Measurements from ENCODE around the gene LRRC1.

The LRRC1 gene

DNA sequence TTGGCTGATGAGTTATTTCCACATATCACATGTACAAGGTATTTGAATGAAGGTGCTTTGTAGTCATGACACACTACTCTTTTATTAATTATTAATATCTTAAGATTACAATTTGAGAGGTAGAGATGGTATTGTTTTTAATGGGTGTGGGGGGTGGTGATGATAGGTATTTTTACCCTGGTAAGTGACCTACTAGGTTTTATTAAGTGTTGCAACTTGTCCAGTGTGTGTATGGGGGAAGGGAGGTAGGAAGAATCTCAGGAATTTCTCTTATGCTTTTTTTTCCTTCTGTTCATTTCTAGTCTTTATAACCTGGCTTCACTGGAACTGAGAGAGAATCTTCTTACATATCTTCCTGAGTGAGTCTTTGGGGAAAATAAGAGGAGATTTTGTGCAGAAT, 101.4 kb downstream of the LRRC1 start:
- DNase-seq = no peak

DNA sequence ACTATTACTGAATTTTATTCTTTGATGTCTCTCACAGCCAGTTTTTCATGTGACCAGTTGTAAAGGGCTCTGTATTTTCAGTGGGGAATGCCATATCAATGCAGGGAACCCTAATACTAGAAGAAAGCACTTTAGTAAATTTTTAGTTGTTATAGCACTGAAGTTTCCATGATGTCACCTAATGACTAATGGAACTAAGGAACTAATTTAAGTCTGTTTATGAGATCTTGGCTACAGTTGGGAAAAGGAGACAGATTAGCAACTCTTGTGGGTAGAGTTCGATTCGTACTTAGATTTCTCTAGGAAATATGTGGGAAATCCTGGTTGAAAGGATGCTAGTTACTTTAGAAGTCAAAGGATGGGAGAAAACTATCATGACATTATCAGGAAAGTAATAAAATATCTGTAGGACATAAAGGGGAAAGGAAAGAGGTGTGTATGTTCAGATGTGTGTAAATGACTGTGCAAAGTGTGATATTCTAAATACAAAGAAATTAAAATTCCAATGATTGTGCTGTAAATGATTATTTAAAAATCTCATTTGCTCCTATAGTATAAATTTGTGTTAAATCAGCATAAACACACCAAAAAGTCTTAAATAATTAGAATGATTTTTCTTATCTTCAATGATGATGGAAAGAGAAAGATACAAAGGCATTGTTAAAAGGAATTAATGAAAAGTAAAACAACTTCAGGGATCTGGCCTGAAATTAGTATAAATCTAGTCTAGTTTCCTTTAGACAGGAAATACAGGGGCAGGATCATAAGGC, 103.4 kb downstream of the LRRC1 start:
- DNase-seq = no peak

DNA sequence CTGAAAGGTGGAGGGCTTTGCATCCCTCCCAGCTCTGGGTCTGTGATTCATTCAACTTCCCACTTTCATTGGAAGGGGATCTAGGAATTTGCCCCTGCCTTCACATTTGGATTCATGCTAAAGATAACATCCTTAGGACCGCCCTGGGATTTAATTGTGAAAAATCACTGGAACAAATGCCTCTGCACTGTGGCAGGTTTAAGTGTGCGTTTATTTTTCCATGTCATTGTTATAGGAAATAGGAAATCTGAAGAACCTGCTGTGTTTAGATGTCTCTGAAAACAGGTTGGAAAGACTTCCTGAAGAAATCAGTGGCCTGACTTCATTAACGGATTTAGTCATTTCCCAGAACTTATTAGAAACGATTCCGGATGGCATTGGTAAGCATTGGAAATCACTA, 104.7 kb downstream of the LRRC1 start:
- DNase-seq = no peak

DNA sequence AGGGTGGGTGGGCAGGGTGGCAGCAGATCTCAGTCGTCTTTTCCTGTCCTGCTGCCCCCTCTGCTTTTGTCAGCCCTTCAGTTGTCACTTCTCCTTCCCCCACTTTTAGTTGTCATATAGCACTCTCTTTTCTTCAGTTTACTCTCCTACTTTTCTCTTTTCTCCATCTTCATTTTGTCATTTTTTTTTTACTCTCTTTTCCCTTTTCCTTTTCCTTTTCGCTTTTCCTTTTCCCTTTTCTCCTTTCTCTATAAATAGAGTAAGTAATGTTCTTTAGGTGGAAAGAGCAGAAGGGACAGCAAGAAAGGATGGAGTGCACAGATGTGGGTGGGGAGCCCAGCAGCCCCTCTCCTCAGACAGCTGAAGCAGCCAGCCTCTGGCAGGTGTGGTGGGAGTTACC, 108.6 kb downstream of the LRRC1 start:
- no peak for DNase-seq

DNA sequence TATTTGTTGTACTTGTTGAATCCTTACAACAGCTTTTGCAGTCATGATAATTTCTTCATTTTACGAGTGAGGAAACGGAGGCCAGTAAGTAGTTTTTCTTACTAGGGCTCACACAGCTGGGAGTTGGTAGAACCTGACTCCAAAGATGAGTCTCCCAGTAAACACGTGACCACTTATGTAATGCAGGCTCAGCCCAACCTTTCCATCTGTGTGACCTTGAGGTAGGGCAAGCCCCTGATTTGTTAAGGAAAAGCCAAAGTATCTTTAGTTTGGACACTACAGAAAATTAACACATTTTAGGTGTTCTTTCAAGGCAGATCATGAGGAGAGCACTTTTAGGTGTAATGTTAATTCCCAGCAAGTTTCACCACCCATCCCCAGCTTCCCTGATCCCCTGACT, 111.3 kb downstream of the LRRC1 start:
- DNase-seq = no peak

DNA sequence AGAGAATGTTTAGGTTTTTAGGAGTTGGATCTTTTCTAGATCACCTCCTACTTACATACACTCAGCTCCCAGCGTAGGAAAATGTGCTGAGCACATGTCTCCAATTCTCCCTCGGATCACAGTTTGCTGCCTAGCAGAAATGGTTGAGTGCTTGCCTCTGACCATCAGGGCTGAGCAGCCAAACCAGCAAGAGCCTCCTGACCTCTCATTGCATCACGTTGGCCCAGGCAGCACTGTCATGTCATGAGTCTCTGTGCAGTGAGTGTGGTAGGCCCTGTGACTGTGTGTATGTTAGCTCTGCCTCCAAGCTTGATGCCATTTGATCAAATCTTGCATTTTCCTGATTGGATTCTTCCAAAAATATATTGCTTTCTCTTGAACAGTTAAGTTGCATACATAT, 112.0 kb downstream of the LRRC1 start:
- DNase-seq = no peak

DNA sequence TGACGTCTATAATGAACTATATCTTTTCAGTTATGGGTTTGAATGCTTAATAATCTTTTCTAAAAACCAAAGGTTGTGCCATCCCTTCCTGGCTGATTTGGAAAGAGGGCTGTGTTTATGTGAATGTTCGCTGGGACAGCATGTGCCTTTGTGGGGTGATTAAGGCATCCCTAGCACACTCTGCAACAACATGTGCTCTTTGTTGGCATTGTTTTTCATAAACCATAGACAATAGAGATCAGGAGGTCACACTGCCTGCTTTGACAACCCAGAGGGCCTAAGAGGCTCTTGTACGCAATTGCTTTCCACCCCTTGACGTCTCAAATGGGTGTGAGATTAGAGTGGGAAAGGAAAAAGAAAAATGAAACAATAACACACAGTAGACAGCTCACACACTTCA, 116.0 kb downstream of the LRRC1 start:
- no peak for DNase-seq

DNA sequence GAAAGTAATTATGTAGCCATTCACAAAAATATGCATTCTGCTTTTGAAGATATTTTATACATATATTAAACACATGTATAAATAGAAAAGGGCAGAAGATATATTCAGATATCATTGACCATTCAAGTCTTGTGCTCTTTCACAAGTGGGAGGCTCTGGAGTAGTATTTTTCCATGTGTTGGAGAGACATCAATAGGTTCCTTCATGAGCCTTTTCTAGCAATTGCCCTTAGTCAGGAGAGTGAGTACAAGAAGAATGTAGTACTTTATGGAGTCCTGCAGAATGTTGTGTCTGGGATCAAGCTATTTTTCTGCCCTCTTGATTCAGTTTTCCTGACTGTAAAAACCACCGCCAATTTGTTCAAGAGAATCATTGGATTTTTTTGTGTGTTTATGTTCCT, 117.9 kb downstream of the LRRC1 start:
- DNase-seq = no peak

DNA sequence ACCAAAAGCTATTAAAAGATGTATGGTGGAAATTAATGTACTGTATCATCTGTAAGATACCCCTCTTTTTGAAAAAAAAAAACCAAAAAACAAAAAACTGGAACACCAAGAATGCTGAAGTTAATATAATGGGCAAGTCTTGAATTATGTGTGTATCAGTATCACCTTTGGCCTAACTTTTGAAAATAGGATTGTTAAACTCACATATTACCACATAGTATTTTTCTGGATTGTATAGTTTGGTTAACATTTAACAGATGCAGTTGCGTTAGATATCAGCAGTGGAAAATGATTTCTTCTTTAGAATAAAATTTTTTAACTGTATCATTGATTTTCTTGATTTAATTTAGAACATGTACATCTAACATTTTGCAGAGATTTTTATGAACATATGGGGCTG, 118.5 kb downstream of the LRRC1 start:
- DNase-seq = no peak

DNA sequence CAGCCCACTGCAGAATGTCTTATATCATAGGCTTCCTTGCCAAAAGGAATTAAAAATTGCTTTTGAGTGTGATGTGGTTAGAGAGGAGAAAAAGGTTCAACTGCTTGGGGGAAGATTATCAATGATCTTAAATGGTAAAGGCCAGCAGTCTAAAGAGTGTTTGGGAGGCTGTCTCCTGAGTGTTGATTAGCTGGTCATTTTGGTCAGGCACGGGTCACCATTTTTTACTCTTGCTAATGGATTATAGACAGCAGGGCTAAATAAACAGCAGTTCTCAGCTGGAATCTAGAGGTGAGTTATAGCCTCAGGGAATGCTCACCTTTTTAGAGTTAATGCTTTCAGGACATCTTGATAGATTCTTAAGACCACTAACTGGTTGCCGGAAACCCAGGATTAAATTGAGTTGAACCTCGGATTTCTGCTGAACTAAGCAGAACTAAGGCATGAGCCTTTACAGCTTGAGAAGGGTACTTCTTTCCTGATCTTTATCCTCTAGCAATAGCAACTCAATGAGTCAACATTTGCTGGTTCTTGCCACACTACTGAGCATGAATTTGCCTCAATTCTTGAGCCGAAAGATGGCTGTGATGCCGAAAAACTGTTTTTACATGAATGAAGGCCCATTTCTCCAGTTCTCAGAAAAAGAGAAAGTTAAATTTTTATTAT, 120.4 kb downstream of the LRRC1 start:
- no peak for DNase-seq

DNA sequence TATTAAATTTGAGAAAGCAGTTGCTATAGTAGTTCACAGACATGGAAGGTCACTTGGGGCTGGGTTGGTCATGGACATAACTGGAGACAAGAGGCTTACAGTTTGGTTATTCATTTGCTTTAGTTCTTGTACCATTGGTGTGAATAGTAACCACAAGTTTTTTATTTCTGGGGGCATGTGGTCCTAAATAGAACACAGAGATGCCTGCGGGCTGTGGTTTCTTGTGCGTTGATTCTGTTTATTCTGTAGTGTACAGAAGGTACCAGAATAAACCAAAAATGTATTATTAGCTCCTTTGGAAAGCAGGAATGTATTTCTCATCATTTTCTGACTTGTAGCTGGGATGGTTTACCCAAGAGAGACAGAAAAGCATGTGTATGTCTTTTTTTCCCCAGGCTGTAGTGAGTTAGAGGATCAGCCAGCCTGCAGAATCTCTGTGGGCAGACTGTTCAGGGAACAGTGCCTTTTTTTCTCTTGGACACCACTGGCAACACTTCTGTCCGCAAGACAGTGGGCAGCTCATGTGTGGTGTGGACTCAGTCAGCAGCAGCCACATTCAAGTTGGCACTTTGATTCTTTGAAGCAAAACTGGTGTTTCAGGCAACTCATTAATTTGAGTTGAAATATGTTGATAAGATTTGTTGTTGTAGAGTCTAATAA, 122.1 kb downstream of the LRRC1 start:
- no peak for DNase-seq

DNA sequence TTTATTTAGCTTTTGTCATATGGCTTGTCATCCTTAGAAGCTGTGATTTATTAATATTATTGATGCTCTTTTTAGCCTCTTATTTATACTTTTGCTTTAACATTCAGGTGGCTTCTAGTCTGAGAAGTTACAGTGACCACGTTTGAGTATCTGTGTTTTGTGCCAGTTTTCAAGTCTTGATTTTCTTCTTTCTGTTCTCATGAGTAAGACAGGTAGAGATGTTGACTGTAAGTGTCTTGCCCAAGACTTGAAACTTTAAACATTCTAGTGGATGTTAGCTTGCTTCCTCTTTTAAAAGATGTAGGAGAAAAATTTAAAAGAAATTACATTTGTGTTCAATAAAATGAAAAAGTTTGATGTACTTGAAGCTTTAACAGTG, 122.6 kb downstream of the LRRC1 start:
- no peak for DNase-seq

DNA sequence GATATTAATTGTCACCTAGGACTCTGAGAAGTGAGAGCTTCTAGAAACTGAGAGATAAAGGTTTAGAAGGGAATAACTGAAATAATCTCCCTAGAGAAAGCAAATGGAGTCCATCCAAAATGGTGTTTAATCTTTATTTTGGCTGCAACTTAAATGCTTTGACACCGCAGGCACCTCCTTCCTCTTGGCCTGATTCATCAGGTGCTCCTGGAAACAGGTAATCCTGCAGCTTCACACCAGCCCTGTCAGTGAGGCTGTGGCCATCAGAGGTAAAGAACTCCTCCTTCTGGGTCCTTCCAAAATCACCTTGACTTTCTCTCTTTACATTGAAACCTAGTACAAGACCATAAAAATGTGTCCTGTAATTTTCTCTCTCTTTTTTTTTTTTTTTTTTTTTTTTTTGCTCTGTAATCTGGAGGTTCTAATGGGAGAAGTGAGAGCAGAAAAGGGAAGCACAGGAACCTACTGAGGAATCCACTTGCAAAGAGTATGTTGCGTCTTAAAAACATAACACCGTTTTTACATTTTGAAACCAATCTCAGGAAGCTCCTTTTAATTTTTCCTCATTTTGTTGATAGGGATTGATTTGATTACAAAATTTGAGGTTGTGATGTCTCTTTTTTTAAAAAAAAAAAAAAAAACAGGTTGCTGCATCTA, 124.2 kb downstream of the LRRC1 start:
- no peak for DNase-seq

DNA sequence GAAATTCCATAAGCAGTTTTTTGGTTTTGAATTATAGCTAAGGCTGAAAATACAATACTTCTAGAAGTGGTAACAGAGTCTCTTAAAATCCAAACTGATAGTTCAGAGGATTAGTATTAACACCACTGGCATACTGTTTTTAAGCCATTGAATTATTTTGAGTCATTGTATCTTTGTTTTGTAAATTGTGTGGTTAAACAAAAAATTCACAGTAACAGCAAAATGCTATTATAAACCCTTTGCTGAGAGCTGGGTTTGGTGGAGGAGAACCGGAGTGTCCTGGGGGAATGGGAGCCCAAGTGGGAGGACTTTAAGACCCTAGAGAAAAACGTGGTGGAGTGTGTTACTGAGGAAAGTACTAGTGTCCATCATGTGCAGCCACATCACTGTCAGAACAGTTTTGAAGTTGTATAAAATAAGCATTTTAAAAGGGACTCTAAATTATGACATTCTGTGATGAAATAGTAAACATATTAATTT, 125.1 kb downstream of the LRRC1 start:
- DNase-seq = no peak

DNA sequence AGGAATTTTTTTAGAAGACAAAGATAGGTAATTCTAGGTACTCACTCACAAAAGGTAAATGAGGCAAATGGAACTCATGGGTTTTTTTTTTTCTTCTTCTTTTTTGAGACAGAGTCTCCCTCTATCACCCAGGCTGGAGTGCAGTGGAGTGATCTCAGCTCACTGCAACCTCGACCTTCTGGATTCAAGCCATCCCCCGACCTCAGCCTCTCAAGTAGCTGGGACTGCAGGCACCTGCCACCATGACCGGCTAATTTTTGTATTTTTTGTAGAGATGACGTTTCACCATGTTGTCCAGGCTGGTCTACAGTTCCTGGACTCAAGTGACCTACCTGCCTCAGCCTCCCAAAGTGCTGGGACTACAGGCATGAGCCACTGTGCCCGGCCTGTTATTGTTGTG, 126.1 kb downstream of the LRRC1 start:
- DNase-seq = no peak

DNA sequence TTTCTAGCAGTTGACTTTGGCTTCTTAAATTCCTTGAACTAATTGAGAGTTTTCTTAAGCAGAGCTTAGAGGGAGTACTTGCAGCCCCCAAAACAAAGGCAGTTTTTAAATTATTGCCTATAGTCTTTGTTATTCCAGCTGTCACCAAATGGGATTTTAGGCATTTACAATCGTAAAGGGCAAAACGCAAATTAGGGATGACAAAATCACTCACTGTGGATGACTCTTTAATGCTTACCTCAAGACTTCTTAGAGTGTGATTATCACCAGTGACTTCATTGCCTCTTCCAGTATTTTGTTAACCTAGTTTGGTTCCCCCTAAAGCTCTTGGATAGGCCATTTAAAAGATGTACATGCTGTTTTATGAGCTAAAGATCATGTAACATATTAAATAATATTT, 126.8 kb downstream of the LRRC1 start:
- DNase-seq = no peak

DNA sequence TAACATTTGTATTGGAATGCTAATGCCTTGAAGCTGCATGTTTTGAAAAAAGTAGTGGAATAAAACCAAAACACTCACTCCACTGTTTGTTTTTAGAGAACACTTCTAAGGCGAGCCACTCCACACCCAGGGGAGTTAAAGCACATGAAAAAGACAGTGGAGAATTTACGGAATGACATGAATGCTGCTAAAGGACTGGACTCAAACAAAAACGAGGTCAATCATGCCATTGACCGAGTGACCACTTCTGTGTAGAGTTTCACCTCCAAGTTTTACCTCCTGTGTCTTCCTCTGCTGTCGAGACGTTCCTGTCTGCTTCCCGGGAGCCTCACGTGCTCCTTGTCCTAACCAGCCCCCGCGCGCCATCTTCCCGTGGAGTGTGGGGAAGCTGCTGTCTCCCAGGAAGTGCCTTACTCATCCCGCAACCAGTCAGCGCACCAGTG, 127.8 kb downstream of the LRRC1 start:
- DNase-seq = no peak

DNA sequence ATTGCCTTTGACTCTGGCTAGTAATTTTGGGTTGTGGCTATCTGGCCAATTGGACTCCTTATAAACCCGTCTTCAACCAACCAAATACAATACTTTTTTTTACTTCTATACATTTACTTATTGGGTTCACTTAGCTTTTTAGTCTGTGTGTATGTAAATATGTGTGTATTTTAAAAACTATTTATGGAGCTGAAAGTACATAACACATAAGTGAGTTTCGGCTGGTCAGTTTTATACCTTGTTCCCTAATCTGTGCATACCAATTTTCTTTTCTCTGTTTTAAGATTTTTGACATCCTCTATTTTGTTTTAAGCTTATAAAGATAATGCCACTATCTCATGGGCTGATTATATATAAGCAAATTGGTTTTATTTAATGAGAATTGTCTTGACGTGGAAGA, 129.5 kb downstream of the LRRC1 start:
- no peak for DNase-seq

DNA sequence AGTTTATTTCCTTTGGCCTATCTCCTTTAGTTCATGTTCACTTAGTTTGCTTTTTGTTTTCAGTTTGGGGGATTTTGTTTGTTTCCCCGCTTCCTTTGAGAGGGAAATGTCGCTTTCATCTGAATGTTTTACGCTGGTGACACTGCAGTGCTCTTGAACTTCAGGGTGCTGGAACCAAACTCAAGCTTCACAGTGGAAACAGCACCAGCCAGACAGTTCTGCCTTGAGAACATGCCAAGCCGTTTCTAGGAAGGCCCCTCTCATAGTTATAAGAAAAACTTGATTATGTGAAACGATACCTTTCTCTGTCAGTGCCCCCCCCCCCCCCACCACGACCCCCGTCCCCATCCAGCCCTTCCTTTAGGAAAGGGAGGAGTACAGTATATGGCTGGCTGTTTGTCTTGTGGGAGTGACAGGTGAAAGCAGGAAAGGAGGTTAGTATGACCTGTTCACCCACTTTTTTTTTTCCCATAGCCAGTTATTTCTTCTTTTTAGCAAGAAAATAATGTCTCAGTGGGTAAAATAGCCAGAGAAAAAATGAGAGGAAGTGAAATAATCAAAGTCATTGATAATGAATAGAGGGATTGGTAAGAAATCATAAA, 130.1 kb downstream of the LRRC1 start:
- no peak for DNase-seq

DNA sequence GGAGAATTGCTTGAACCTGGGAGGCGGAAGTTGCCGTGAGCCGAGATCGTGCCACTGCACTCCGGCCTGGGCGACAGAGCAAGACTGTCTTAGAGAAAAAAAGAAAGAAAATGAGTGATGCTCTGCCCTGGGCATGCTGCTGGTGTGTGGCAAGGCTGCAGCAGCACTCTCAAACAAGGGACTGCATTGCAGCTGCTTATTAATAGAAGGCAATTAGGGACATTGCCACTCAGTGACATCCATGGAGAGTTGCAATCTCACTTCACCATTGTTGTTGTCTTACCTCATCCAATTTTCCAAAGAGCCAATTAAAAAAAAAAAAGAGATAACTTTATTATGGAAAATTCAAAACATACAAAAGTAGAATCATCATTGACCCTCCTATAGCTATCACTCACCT, 131.1 kb downstream of the LRRC1 start:
- DNase-seq = no peak

DNA sequence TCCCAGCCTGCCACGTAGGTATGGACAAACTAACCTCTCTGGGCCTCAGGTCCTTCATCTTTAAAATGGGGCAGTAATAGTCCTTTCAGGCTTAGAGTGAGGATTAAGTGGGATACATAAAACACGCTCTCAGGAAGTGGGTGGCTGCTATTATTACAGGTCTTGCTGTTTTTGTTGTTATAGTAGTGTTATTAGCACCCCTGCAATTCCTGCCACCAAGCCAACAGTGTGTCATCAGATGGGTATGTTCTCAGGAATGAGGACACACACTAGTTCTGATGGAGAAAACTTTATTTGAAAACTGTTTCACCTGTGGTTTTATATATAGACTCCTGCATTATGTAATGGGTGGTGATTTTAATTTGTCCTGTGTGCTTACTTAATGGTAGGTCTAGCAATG, 131.7 kb downstream of the LRRC1 start:
- DNase-seq = no peak

DNA sequence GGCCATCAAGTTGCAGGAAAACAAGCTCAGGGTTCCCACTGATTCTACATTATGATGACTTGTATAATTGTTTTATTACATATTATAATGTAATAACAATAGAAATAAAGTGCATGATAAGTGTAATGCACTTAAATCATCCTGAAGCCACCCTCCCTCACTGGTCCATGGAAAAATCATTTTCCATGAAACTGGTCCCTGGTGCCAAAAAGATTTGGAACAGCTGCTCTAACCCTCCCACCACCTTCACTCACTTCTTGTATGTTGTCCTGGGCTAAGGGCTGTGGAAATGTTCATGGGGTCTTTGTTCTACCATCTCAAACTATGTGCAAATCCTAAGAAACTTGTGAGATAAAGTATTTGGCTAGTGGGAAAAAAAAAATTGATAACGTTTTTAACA, 133.8 kb downstream of the LRRC1 start:
- no peak for DNase-seq

Measured in stimulated activated naive CD4-positive, alpha-beta T cell treated with Interleukin-2 at 50 U/mL for 16 hours (primary cell).